Activated naive CD4-positive, alpha-beta T cell treated with anti-CD3 and anti-CD28 coated beads for 36 hours (primary cell): ENCODE results near the gene CYB5R2. TPM values are rescaled to one million over a fixed set of nuclear protein-coding genes. Genes with fewer than 3 reads are reported as not detected.

ENCODE experiments used
- CTCF ChIA-PET: fragments of 350-600 bp; sonication (Branson Sonifier 250); formaldehyde crosslinking; loops from one replicate; lab custom pipeline; 2021; ENCODE audit warnings: antibody characterized with exemption; lab: Charles Lee
- DNase-seq: peaks from one replicate; pipeline ENCODE4 v3.0.0-alpha.2; 2020
- H3K27ac Mint-ChIP-seq: one replicate; pipeline ENCODE4 v1.8.0; 2021; ENCODE audit warnings: mild to moderate bottlenecking, mixed read lengths
- H3K27me3 Mint-ChIP-seq: one replicate; pipeline ENCODE4 v1.8.0; 2021; ENCODE audit warnings: low read depth, mixed read lengths
- H3K36me3 Mint-ChIP-seq: one replicate; pipeline ENCODE4 v1.8.0; 2021; ENCODE audit warnings: low read depth, mixed read lengths
- H3K4me1 Mint-ChIP-seq: one replicate; pipeline ENCODE4 v1.8.0; 2021; ENCODE audit warnings: low read depth, mixed read lengths
- H3K4me3 Mint-ChIP-seq: one replicate; pipeline ENCODE4 v1.8.0; 2021; ENCODE audit warnings: mild to moderate bottlenecking, moderate library complexity, mixed read lengths
- H3K9me3 Mint-ChIP-seq: one replicate; pipeline ENCODE4 v1.8.0; 2021; ENCODE audit warnings: mixed read lengths
- intact Hi-C: fragments of 100-400 bp; cut with micrococcal nuclease; formaldehyde crosslinking; loops from one replicate; pipeline ENCODE4 v1.15.1; 2023
- total RNA-seq, 2 experiments: library from RNA; stranded (reverse); gene quantifications; one replicate each; pipeline ENCODE4 v1.2.3, GENCODE V29; 2021

The CYB5R2 gene
- total RNA-seq, 2 experiments from 2014 or later = 5.5 to 8.2 TPM

- DNase-seq = no peak
- intact Hi-C loops = loop anchor here (10.0 kb wide), 1 partner anchor 407 kb away; no protein-coding TSS in a partner anchor
- Mint-ChIP-seq H3K27ac (no peak overlapping the region), H3K4me1 (peaks cover 6% of the 10 kb centered on the region), H3K27me3 (peaks cover 20% of the 10 kb centered on the region), H3K36me3 (no peaks in the 10 kb centered on the region), H3K9me3 (no peaks in the 10 kb centered on the region), H3K4me3 (no peak overlapping the region)
- CTCF ChIA-PET = interaction anchor here (0.7 to 1.6 kb wide), 10 partner anchors 9 to 589 kb away, joined by 3 to 7 read pairs (median 3); no protein-coding TSS in a partner anchor
Observed at GRCh38 chr11:7687386-7687785, 14.1 kb upstream of the CYB5R2 start.

GRCh38 chr11:7686761-7687160 lies 13.5 kb upstream of the CYB5R2 start:
- Mint-ChIP-seq H3K27me3 (peaks cover 17% of the 10 kb centered on the region), H3K4me1 (peaks cover 4% of the 10 kb centered on the region), H3K9me3 (no peaks in the 10 kb centered on the region), H3K4me3 (no peak overlapping the region), H3K27ac (no peak overlapping the region), H3K36me3 (no peaks in the 10 kb centered on the region)
- intact Hi-C loops = loop anchor here (10.0 kb wide), 1 partner anchor 408 kb away; no protein-coding TSS in a partner anchor
- no peak for DNase-seq
- CTCF ChIA-PET = interaction anchor here (0.6 to 1.6 kb wide), 10 partner anchors 9 to 581 kb away, joined by 3 to 7 read pairs (median 3); no protein-coding TSS in a partner anchor

- intact Hi-C loops = loop anchor here (10.0 kb wide), 1 partner anchor 411 kb away; no protein-coding TSS in a partner anchor
- no peak for DNase-seq
- no peak overlapping the region for H3K27ac Mint-ChIP-seq
- no peaks in the 10 kb centered on the region for H3K9me3 Mint-ChIP-seq
- H3K4me1 Mint-ChIP-seq = no peaks in the 10 kb centered on the region
- H3K4me3 Mint-ChIP-seq = no peak overlapping the region
- H3K27me3 Mint-ChIP-seq = peaks cover 17% of the 10 kb centered on the region
- CTCF ChIA-PET = no interaction called here
- H3K36me3 Mint-ChIP-seq = no peaks in the 10 kb centered on the region
Observed at GRCh38 chr11:7683571-7683970, 10.3 kb upstream of the CYB5R2 start.

GRCh38 chr11:7677796-7678201 lies 4.5 kb upstream of the CYB5R2 start:
- intact Hi-C loops = loop anchor here (10.0 kb wide), 1 partner anchor 307 kb away; the partner anchor contains the start of gene EIF3F
- Mint-ChIP-seq H3K27me3 (peaks cover 49% of the 10 kb centered on the region), H3K4me3 (no peak overlapping the region), H3K36me3 (no peaks in the 10 kb centered on the region), H3K9me3 (peaks cover 4% of the 10 kb centered on the region), H3K4me1 (peaks cover 23% of the 10 kb centered on the region), H3K27ac (no peak overlapping the region)
- CTCF ChIA-PET = interaction anchor here (1.9 to 2.1 kb wide), 2 partner anchors 11 to 17 kb away, joined by 6 read pairs; no protein-coding TSS in a partner anchor
- no peak for DNase-seq

GRCh38 chr11:7677071-7677470 lies 3.8 kb upstream of the CYB5R2 start:
- intact Hi-C loops = loop anchor here (10.0 kb wide), 1 partner anchor 308 kb away; the partner anchor contains the start of gene EIF3F
- Mint-ChIP-seq H3K27ac (no peak overlapping the region), H3K27me3 (peaks cover 50% of the 10 kb centered on the region), H3K36me3 (no peaks in the 10 kb centered on the region), H3K9me3 (peaks cover 4% of the 10 kb centered on the region), H3K4me3 (no peak overlapping the region), H3K4me1 (peaks cover 30% of the 10 kb centered on the region)
- peak; percentile 10 for DNase-seq
- CTCF ChIA-PET = interaction anchor here (1.9 to 2.1 kb wide), 2 partner anchors 11 to 18 kb away, joined by 6 read pairs; no protein-coding TSS in a partner anchor

- intact Hi-C loops = loop anchor here (10.0 kb wide), 1 partner anchor 309 kb away; the partner anchor contains the start of gene EIF3F
- no peak for DNase-seq
- H3K4me3 Mint-ChIP-seq = no peak overlapping the region
- CTCF ChIA-PET = interaction anchor here (0.6 to 1.1 kb wide), 2 partner anchors 8 to 1541 kb away, joined by 3 to 5 read pairs; no protein-coding TSS in a partner anchor
- H3K36me3 Mint-ChIP-seq = no peaks in the 10 kb centered on the region
- H3K27me3 Mint-ChIP-seq = peaks cover 50% of the 10 kb centered on the region
- H3K4me1 Mint-ChIP-seq = peaks cover 42% of the 10 kb centered on the region
- H3K27ac Mint-ChIP-seq = no peak overlapping the region
- H3K9me3 Mint-ChIP-seq = peaks cover 4% of the 10 kb centered on the region
Observed at GRCh38 chr11:7675631-7676030, 2.3 kb upstream of the CYB5R2 start.

- peak; percentile 28 for DNase-seq
- Mint-ChIP-seq H3K9me3 (peaks cover 4% of the 10 kb centered on the region), H3K27me3 (peaks cover 42% of the 10 kb centered on the region), H3K36me3 (no peaks in the 10 kb centered on the region), H3K4me1 (peaks cover 49% of the 10 kb centered on the region), H3K27ac (no peak overlapping the region), H3K4me3 (peak overlapping the region; percentile 64)
- CTCF ChIA-PET = no interaction called here
- intact Hi-C loops = loop anchor here (5.0 to 10.0 kb wide), 3 partner anchors 311 to 1067 kb away; partner anchors contain the start of gene EIF3F
Observed at GRCh38 chr11:7673724-7674434, 579 bp upstream of the CYB5R2 start.

- Mint-ChIP-seq H3K9me3 (peaks cover 4% of the 10 kb centered on the region), H3K4me3 (peak overlapping the region; percentile 62), H3K27ac (peak overlapping the region; percentile 66), H3K27me3 (peaks cover 32% of the 10 kb centered on the region), H3K36me3 (no peaks in the 10 kb centered on the region), H3K4me1 (peaks cover 43% of the 10 kb centered on the region)
- CTCF ChIA-PET = interaction anchor here (0.9 kb wide), 1 partner anchor 22 kb away, joined by 3 read pairs; no protein-coding TSS in a partner anchor
- DNase-seq = no peak
- intact Hi-C loops = loop anchor here (1.0 to 10.0 kb wide), 5 partner anchors 17 to 1065 kb away; partner anchors contain the start of genes EIF3F and PPFIBP2
Observed at GRCh38 chr11:7672276-7672959, 882 bp downstream of the CYB5R2 start.

GRCh38 chr11:7671347-7672215 lies 1.7 kb downstream of the CYB5R2 start:
- no peaks in the 10 kb centered on the region for H3K9me3 Mint-ChIP-seq
- DNase-seq = peak; percentile 81
- no peak overlapping the region for H3K27ac Mint-ChIP-seq
- no peaks in the 10 kb centered on the region for H3K36me3 Mint-ChIP-seq
- CTCF ChIA-PET = interaction anchor here (1.3 to 1.5 kb wide), 2 partner anchors 150 to 159 kb away, joined by 5 read pairs; no protein-coding TSS in a partner anchor
- H3K4me1 Mint-ChIP-seq = peaks cover 35% of the 10 kb centered on the region
- H3K4me3 Mint-ChIP-seq = peak overlapping the region; percentile 18
- intact Hi-C loops = loop anchor here (1.0 to 10.0 kb wide), 5 partner anchors 18 to 1064 kb away; partner anchors contain the start of genes EIF3F and PPFIBP2
- peaks cover 27% of the 10 kb centered on the region for H3K27me3 Mint-ChIP-seq

GRCh38 chr11:7670641-7671040 lies 2.7 kb downstream of the CYB5R2 start:
- H3K27ac Mint-ChIP-seq = no peak overlapping the region
- DNase-seq = no peak
- H3K27me3 Mint-ChIP-seq = peaks cover 23% of the 10 kb centered on the region
- H3K9me3 Mint-ChIP-seq = no peaks in the 10 kb centered on the region
- H3K4me1 Mint-ChIP-seq = peaks cover 32% of the 10 kb centered on the region
- CTCF ChIA-PET = interaction anchor here (0.7 to 1.5 kb wide), 3 partner anchors 149 to 969 kb away, joined by 3 to 5 read pairs (median 5); no protein-coding TSS in a partner anchor
- H3K4me3 Mint-ChIP-seq = no peak overlapping the region
- intact Hi-C loops = loop anchor here (5.0 to 10.0 kb wide), 3 partner anchors 314 to 1063 kb away; partner anchors contain the start of gene EIF3F
- H3K36me3 Mint-ChIP-seq = peaks cover 1% of the 10 kb centered on the region

- intact Hi-C loops = no loop called here
- Mint-ChIP-seq H3K27ac (no peak overlapping the region), H3K27me3 (peaks cover 5% of the 10 kb centered on the region), H3K9me3 (peaks cover 2% of the 10 kb centered on the region), H3K4me3 (no peak overlapping the region), H3K4me1 (peaks cover 28% of the 10 kb centered on the region), H3K36me3 (peaks cover 7% of the 10 kb centered on the region)
- no peak for DNase-seq
- CTCF ChIA-PET = interaction anchor here (0.6 to 1.3 kb wide), 4 partner anchors 13 to 130 kb away, joined by 3 read pairs; no protein-coding TSS in a partner anchor
Observed at GRCh38 chr11:7668911-7669310, 4.4 kb downstream of the CYB5R2 start.
